H1 (cell line): ENCODE data around the gene AWAT2. TPM values are rescaled to one million over a fixed set of nuclear protein-coding genes. Genes with fewer than 3 reads are reported as not detected.

Experiments used
- KDM1A ChIP-seq: fragments of 200-600, 300-600 bp; sonication (generic); IDR thresholded peaks from 2 replicates; pipeline ENCODE4 v1.7.1; 2016; ENCODE audit warnings: mild to moderate bottlenecking, low read length, borderline replicate concordance
- polyA plus RNA-seq, 7 experiments: library from polyadenylated mRNA; depleted of rRNA in 3 of 7; stranded (reverse) in 5 of 7; unstranded in 2 of 7; fragments of >200 nt in 5 of 7; fragments of 200-250 nt in 2 of 7; gene quantifications; 1 replicate in 5 of 7; 2 replicates in 1 of 7; 4 replicates in 1 of 7; pipeline versions ENCODE4 v1.2.1 to v1.2.3, GENCODE V29; 2011 to 2013; ENCODE audit warnings: missing spikeins in 2 of 7, mixed read lengths in 2 of 7
- total RNA-seq: library from RNA; stranded (reverse); fragmentation: NEBNext Ultra II Directional; extraction: Animal tissue kit (Norgen Biotek cat#: 25700); gene quantifications from 2 replicates; pipeline ENCODE4 v1.2.1, GENCODE V29; 2021
- TF ChIP-seq, protein P1 (sequence below): IDR thresholded peaks from 2 replicates; pipeline ENCODE4 v1.6.1; 2012; ENCODE audit warnings: low read length, inconsistent platforms

Gene AWAT2
- total and polyA plus RNA-seq, 2 of the 8 experiments (the other 6 are each of a cell fraction or from before 2014, with no cell fraction given), result not detected

DNA sequence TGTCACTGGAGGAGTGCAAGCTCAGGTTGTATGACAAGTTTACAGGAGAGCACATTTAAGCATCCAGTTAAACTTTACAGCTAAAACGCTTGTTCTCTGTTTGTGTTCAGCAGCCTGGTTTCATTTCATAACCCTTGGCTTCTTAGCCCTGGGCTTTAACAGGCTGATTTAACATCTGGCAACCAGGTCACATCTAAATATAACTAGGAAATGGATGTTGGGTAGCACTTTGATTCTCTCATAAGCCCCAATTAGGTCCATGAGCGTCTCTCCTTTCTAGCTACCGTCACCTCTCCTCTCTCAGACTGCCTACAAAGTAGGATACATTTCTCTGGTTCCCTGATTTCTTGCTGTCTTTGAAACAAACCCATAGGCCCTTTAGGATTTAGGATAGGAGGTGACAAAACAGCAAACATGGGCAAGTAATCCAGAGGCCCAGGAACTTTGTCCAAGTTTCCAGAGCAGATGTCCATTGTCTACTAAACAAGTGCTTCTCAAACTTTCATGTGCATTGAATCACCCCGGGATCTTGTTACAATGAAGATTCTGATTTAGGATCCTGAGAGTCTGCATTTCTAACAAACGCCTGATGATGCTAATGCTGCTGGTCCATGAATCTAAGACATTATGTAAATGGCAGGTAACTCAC, 35.0 kb upstream of the AWAT2 start (continued):
- TF ChIP-seq KDM1A, result no peak
- TF ChIP-seq, protein P1, sequence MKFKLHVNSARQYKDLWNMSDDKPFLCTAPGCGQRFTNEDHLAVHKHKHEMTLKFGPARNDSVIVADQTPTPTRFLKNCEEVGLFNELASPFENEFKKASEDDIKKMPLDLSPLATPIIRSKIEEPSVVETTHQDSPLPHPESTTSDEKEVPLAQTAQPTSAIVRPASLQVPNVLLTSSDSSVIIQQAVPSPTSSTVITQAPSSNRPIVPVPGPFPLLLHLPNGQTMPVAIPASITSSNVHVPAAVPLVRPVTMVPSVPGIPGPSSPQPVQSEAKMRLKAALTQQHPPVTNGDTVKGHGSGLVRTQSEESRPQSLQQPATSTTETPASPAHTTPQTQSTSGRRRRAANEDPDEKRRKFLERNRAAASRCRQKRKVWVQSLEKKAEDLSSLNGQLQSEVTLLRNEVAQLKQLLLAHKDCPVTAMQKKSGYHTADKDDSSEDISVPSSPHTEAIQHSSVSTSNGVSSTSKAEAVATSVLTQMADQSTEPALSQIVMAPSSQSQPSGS, result no peak
- TF ChIP-seq, all 59 proteins: peak for 0
